Measurements from ENCODE around the gene ZNF219.

The ZNF219 gene

DNA sequence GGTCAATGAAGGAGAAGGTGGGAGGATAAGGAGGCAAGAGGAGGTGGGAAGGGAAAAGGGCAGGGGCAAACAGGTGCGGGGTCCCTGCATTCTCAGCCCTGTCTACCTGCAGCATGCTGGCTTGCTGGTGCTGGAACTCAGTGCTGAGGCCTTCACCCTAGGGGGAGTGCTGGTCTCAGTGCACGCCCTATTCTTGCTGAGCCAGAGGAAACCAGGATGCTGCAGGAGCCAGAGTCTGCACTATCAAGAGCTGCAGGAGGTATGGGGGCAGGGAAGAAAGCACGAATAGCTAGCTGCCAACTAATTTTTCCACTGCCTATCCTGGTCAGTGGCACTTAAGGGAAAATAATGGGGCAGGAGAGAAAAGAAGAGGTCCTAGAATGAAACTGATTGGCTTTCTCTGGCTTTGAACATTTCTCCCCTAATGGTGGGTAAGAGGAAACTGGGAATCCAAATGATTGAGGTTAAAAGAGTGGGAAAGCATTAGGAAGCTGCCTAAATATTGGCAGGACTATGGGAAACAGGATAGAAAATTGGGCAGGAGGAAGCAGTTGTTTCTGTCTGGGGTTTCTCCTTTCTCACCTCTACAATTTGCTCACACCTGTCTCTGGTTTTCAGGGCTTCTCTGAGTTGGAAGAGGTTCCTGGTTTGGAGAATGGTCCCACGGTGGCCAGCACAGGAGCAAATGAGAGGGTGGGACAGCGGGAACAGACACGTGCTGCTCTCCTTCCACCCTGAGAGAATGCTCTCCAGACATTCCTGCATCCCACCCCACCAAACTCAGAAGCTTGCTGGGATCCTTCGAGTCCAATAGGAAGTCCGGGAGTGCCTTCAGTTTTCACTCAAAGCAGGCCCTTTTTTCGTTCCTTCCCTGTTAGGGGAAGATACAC is 4.3 kb upstream of the ZNF219 start:
- DNase-seq (ENCODE audit: low read depth in 2 of 2): no peak

DNA sequence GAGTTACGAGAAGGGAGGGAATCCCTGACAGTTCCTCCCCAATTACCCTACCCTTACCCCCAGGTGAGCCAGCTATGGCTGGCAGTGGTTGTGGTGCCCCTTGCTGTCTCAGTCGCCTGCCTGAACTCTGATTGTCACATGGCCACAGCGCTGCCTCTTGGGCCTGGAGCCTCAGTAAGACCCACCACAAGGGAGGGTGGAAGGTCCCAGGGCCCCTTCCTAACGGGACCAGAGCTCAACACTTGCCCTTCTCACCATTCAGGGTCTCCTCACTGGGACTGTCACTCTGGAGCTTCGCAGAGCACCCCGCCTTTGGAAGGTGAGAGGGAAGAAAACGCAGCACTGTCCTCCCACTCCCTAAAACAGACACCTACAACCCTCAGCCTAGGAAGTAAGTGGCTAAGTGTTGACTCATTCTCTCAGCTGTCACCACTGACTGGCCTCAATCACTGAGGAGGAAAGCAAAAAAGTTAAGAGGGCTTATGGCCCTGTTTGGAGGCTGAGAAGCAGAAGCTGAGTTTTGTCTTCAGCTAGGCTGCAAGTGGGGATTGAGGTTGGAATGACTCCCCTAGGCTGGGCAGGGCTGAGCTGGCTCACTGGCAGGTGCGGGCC is 3.5 kb upstream of the ZNF219 start:
- no peak for DNase-seq (ENCODE audit: low read depth in 2 of 2)

GRCh38 chr14:21100931-21101330 is 2.5 kb upstream of the ZNF219 start, which contains the start of gene TMEM253:
TMEM253 (plus strand) TSS chr14:21101066; CDS start chr14:21101344, 278 bp downstream.
- DNase-seq (ENCODE audit: low read depth in 2 of 2): no peak

- no peak for DNase-seq (ENCODE audit: low read depth in 2 of 2)
Measured at GRCh38 chr14:21099596-21099985, 1.1 kb upstream of the ZNF219 start.

DNA sequence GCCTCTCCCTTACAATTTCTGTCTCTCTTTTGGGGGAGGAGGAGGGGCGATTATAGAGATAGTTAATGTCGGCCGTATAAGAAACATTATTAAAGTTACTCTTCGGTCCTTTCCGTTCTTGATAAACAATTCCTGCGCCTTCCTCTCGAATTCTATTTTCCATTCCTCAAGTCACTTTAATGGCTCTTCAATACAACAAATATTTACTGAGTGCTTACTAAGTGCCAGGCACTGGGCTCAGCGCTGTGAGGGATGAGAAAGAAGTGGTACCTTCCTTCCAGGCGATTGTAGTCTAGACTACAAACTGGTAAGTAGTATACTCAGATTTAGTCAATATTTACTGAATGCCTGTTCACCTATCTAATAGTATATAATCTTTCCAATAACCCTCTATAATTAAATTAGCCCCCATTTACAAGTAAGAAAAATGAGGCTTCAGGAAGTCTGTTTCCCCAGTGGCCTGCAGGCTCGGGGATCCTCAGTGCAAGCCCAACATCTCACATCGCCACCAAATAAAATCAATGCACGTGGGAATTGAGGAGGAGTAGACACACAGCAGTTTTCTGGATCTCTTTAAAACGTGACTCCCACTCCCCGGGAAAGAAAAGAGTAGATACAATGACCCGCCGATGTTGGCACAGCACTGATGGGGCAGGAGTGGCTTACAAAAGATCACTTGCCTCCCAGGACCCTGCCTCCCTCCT is 589 bp upstream of the ZNF219 start:
- DNase-seq (ENCODE audit: low read depth in 2 of 2): no peak

DNA sequence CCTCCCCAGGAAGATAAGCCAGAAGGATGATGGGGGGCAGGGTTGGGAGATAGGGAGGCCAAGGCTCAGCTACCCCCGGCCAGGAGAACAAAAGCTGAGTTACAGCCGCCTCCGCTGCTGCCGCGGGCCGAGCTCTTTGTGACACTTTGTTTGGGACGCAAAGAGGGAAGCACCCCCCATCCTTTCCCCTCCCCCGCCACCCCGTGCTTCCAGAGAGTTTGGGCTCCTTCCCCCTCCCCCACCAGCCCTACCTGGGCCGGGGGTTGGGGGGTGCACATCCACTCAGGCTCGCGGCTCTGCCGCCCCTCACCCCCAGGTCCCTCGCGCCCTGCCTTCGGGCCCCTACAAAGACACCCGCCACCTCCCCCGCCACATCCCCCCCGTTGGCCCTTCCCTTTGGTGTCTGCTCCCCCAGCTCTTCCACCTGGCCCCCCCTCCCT is 799 bp downstream of the ZNF219 start:
- DNase-seq (ENCODE audit: low read depth in 2 of 2): no peak

DNA sequence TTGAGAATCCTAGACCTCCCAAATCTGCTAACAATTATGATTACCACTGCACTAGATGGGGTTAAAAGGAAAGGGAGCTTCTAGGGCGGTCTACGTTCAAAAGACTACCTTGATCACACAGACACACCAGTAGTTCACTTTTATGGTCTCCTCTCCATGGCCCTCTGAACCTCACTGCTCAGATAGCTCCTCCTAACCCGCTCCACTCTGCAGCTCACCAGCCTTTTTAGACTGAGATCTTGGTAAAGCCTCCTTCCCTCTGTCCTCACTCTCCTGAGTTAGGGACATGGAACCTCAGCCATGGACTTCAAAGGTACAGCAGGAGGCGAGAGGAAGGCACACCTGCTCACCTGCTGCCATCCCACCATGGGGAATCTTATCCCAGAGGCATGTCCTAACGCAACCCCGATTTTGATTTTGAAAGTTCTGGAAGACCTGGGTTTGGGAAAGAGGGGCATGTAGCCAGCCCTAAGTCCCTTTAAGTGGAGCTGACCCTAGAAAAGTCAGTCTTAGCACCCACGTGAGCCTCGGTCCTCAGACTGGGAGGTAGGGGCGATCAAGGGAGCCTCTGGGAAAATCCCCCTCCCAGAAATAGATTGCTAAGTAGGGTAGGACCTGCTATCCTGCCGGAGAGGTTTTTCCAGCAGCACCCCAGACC is 1.3 kb downstream of the ZNF219 start:
- DNase-seq (ENCODE audit: low read depth in 2 of 2): no peak

GRCh38 chr14:21096438-21096837 is 2.0 kb downstream of the ZNF219 start:
- no peak for DNase-seq (ENCODE audit: low read depth in 2 of 2)

DNA sequence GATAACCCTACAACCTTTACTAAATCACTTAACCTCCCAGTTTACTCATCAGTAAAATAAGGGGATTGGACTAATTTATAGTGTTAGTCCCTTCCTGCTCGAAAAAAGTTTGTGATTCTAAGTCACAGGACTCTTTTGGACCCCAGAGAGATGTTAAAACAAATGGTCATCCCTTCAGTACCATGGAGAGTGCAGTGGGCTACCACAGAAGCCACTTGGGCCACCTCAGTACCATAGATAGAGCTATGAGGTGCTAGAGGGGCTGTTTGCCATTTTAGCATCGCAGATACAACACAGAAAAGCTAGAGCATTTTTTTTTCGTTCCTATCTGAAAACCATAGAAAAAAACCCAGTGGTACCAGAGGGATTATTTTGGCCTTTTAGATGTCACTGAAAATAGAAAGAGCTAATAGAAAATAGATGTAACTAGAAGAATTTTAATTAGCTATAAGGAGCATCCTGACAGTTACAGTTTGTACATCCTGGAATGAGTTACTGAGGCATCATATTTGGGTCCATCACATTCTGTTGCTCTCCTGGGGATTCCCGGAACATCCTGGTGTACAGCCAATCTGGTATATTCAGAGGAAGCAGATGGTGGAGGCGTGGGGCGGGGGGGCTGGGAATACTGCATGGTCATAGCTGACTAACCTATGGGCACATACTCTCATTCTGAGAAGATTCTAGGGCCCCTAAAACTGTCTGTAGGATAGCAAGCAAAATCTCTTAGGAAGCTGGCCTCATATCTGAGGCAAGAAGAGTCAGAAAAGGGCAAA is 2.8 kb downstream of the ZNF219 start:
- DNase-seq (ENCODE audit: low read depth in 2 of 2): no peak

DNA sequence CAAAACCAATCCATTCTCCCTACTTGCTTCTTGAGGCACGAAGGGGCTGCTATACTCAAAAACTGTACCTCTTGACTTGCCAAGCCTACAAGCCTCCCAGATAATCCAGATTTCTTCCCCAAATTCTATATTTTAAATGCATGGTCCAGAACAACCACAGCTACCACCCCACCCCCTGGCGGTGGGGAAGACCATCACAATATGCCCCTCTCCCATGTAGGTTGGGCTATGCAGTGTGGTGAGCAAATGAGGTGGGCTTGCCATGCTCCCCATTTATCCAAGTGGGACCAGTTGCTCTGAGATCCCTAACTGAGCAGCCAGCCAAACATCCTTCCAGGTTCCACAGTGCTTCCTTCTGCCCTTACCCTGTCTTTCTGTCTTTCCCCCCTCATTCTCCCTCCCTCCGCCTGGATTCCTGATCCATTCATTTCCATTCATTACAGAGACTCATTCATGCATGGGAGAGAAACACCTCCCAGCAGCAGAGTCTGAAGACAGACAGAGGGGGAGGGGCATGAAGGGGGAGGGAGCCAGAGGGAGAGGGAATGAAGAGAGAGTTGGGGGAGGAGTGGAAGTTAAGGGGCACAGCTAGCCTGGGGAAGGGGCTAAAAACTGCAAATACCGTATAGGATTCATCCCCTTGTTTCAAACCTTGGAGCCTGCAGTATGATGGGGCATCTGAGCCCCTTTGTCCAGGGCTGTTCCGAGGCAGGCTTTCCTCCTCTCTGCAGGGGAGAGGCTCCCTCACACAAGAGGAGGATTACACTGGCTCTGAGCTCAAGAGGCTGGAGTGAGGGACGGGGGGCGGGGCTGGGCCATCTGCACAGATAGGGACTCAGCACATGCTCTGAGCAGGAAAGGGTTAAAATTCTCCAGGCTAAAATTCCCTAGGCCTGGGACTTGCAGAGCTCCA is 4.4 kb downstream of the ZNF219 start:
- no peak for DNase-seq (ENCODE audit: low read depth in 2 of 2)

GRCh38 chr14:21093018-21093417 is 5.4 kb downstream of the ZNF219 start:
- no peak for DNase-seq (ENCODE audit: low read depth in 2 of 2)

DNA sequence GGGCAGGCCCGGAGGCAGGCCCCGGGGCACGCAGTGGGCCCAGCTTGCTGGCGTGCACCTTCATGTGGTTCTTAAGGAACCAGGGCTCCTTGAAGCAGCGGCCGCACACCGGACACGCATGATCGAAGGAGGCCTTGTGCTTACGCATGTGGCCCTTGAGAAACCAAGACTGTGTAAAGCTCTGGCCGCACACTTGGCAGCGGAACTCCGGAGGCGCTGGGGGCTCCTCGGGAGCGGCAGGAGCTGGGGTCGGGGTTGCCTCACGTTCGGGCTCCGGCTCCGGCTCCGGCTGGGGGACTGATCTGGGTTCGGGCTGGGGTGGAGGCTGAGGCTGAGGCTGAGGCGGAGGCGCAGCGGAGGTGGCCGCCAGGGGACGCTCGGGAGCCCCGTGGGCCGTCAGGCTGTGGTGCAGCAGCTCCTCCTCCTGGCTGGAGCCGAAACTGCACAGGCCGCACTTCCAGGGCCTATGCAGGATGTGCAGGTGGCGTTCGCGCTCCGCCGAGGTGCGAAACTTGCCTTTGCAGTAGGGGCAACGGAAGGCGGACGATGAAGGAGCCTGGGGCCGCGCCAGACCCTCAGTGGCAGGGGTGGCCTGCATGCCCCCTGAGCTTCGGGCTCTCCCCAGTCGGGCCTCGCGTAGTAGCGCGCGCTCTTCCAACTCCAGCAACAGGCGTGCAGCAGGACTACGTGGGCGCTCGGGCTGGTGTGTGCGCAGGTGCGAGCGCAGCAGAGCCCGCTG is 6.0 kb downstream of the ZNF219 start:
- DNase-seq (ENCODE audit: low read depth in 2 of 2): peak; percentile 80 to 89

DNA sequence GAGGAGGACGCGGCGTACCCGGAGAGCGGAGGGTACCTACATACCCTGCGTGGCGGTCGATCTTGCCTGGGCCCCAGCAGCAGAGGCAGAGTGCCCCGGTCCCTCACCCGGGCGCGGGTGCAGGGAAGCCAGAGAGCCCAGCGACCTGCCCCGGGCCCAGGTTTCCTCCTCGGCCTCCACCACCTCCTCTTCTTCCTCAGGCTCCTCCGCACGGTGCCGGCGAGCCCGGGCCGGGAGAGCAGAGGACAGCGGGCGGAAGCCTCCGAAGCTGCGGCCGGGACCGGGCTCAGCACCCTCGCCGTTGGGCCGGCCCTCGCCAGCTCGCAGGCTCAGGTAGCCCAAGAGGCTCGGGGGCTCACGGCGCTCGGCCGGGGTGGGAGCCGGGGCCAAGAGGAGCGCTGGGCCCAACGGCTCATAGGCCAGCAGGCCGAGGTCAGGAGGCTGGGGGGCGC is 6.6 kb downstream of the ZNF219 start:
- DNase-seq (ENCODE audit: low read depth in 2 of 2): no peak

GRCh38 chr14:21090940-21091663 is 7.4 kb downstream of the ZNF219 start:
- no peak for DNase-seq (ENCODE audit: low read depth in 2 of 2)

- DNase-seq (ENCODE audit: low read depth in 2 of 2): peak in 1 of 2 experiments; percentile 41
Measured at GRCh38 chr14:21090194-21090939, 8.1 kb downstream of the ZNF219 start.

- no peak for DNase-seq (ENCODE audit: low read depth in 2 of 2)
Measured at GRCh38 chr14:21089877-21090193, 8.6 kb downstream of the ZNF219 start.

DNA sequence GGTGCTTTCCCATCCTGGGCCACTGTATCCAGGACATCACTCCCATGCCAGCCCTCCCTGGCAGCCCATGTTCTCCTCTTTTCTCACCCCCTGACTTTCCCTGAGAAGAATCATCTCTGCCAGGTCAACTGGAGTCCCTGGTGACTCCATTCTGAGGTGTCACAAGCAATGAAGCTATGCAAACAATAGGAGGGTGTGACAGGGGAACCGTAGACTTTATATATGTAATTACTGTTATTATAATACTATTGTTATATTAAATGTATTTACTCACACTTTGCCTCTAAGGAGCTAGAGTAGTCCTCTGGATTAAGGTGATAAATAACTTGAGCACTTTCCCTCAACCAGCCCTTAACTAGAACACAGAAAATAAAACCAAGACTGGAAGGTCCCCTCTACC is 9.2 kb downstream of the ZNF219 start:
- DNase-seq (ENCODE audit: low read depth in 2 of 2): no peak

DNA sequence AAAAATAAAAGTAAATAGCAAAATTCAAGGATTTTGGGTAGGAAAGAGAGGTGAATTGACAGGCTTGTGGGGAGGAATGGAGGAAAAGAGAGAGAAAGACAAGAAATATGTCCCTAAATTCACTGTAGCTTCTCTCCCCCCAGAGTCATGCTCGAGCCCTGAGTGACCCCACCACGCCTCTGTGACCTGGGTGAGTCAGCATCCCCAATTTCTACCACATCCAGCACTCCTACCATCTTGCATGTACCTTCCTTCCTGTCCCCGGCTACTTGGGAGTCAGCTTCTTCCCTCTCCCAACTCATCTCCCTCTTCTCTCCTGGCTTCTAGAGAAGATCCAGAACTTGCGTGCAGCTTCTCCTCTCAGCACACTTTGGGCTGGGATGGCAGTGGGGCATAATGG is 9.8 kb downstream of the ZNF219 start:
- no peak for DNase-seq (ENCODE audit: low read depth in 2 of 2)
